Measurements from ENCODE around the gene MAGI2. TPM values are rescaled to one million over a fixed set of nuclear protein-coding genes. Genes with fewer than 3 reads are reported as not detected.

MAGI2 gene
- total and polyA plus RNA-seq, 2 of the 13 experiments (the other 11 are each of a cell fraction or from before 2014, with no cell fraction given), result 1.5 to 3.8 TPM

- Histone ChIP-seq H3K9me3 (ENCODE audit: low read length) (no peaks in the 10 kb centered on the region), H3K4me3 (replicated peaks in 1 of 3; ENCODE audit: insufficient read depth in 1 of 3, low read depth in 2 of 3, low read length in 3 of 3) (no peak overlapping the region), H3K9ac (ENCODE audit: insufficient read depth, low read depth, low read length) (no peak overlapping the region), H2AFZ (ENCODE audit: low read length) (no peak overlapping the region), H3K27me3 (ENCODE audit: control insufficient read depth in 1 of 2, insufficient read depth in 2 of 2, low read length in 2 of 2) (no peaks in the 10 kb centered on the region), H3K4me2 (ENCODE audit: low read depth, low read length) (no peak overlapping the region), H3K36me3 (replicated peaks in 1 of 2; ENCODE audit: control insufficient read depth in 1 of 2, insufficient read depth in 2 of 2, low read length in 2 of 2) (no peaks in the 10 kb centered on the region), H3K27ac (ENCODE audit: extremely low read length, insufficient read depth, low read length) (no peak overlapping the region), H3K79me2 (ENCODE audit: insufficient read depth, low read length) (no peaks in the 10 kb centered on the region), H4K20me1 (ENCODE audit: insufficient read depth, low read length) (no peaks in the 10 kb centered on the region), H3K4me1 (ENCODE audit: insufficient read depth, low read length) (peaks cover 31% of the 10 kb centered on the region)
- no TSS peak for BruUV-seq (replicated peaks)
- no peak for FAIRE-seq
- intact Hi-C loops (cut with micrococcal nuclease; ENCODE audit: unreplicated experiment) (no loop called here), in situ Hi-C loops (cut with HindIII; ENCODE audit: extremely low pct_ligation_motif_present, low pct_unique_long_range_greater_than_20kb) (no loop called here)
- 100% methylated on average over 2 of the region's 2 CpGs for WGBS (ENCODE audit: low lambda C conversion rate)
- ATAC-seq, result no peak
- ChIA-PET POLR2A (no interaction called here), CTCF (ENCODE audit: low intra/inter-chr PET ratio, low total read pairs) (no interaction called here)
- DNase-seq (ENCODE audit: low spot score), result no peak
- TF ChIP-seq SPEN (CRISPR knock-in tag; IDR thresholded peaks at IDR 0.05; ENCODE audit: low read depth) (no peak), XRCC5 (optimal IDR thresholded peaks at IDR 0.05; ENCODE audit: low read length) (no peak), MZF1 (CRISPR knock-in tag; IDR thresholded peaks at IDR 0.05; ENCODE audit: borderline replicate concordance) (no peak), ARID5B (CRISPR knock-in tag; IDR thresholded peaks at IDR 0.05) (no peak), SMC3 (IDR thresholded peaks at IDR 0.05; ENCODE audit: low read length) (no peak), POLR2G (IDR thresholded peaks at IDR 0.05; ENCODE audit: low read depth, low read length) (no peak), KLF16 (CRISPR knock-in tag; IDR thresholded peaks at IDR 0.05) (no peak), PLRG1 (conservative IDR thresholded peaks at IDR 0.05) (no peak), ZBTB40 (IDR thresholded peaks at IDR 0.05) (no peak), ZBTB40 (CRISPR knock-in tag; IDR thresholded peaks at IDR 0.05) (no peak), MYPOP (CRISPR knock-in tag; IDR thresholded peaks at IDR 0.05) (no peak), GTF2F1 (IDR thresholded peaks at IDR 0.05; ENCODE audit: low read length) (no peak), ZNF7 (CRISPR knock-in tag; IDR thresholded peaks at IDR 0.05) (no peak)
Measured at GRCh38 chr7:79221211-79221610, 232.3 kb downstream of the MAGI2 start.
